ENCODE data around the gene BSN.

BSN gene

GRCh38 chr3:49707113-49707480, 152.8 kb downstream of the BSN start:
- DNase-seq (ENCODE audit: low read depth, low spot score), result no peak
- ChIA-PET POLR2A (no interaction called here), CTCF (interaction anchor here (1.0 to 1.9 kb wide), 5 partner anchors 9 to 132 kb away, joined by 3 to 7 read pairs (median 4); no protein-coding TSS in a partner anchor)
- H3K4me3 ChIP-seq (ENCODE audit: low read depth, low read length), result no peak overlapping the region
- TF ChIP-seq, protein P1, sequence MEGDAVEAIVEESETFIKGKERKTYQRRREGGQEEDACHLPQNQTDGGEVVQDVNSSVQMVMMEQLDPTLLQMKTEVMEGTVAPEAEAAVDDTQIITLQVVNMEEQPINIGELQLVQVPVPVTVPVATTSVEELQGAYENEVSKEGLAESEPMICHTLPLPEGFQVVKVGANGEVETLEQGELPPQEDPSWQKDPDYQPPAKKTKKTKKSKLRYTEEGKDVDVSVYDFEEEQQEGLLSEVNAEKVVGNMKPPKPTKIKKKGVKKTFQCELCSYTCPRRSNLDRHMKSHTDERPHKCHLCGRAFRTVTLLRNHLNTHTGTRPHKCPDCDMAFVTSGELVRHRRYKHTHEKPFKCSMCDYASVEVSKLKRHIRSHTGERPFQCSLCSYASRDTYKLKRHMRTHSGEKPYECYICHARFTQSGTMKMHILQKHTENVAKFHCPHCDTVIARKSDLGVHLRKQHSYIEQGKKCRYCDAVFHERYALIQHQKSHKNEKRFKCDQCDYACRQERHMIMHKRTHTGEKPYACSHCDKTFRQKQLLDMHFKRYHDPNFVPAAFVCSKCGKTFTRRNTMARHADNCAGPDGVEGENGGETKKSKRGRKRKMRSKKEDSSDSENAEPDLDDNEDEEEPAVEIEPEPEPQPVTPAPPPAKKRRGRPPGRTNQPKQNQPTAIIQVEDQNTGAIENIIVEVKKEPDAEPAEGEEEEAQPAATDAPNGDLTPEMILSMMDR (IDR thresholded peaks at IDR 0.05; ENCODE audit: insufficient read depth, low read length, missing control alignments), result no peak

GRCh38 chr3:49709852-49710251, 155.6 kb downstream of the BSN start:
- POLR2A ChIA-PET, result no interaction called here
- no peak for DNase-seq (ENCODE audit: low read depth, low spot score)
- TF ChIP-seq, protein P1 (IDR thresholded peaks at IDR 0.05; ENCODE audit: insufficient read depth, low read length, missing control alignments), result no peak
- H3K4me3 ChIP-seq (ENCODE audit: low read depth, low read length), result no peak overlapping the region
- CTCF ChIA-PET, result interaction anchor here (1.0 kb wide), 1 partner anchor 9 kb away, joined by 4 read pairs; the partner anchor contains the start of gene AMIGO3

GRCh38 chr3:49711489-49711888, 157.2 kb downstream of the BSN start:
- TF ChIP-seq, protein P1 (IDR thresholded peaks at IDR 0.05; ENCODE audit: insufficient read depth, low read length, missing control alignments), result no peak
- ChIA-PET CTCF (interaction anchor here (1.5 to 5.9 kb wide), 3 partner anchors 10 to 172 kb away, joined by 5 to 51 read pairs (median 12); no protein-coding TSS in a partner anchor), POLR2A (no interaction called here)
- no peak for DNase-seq (ENCODE audit: low read depth, low spot score)
- H3K4me3 ChIP-seq (ENCODE audit: low read depth, low read length), result no peak overlapping the region

- TF ChIP-seq, protein P1 (IDR thresholded peaks at IDR 0.05; ENCODE audit: insufficient read depth, low read length, missing control alignments), result no peak
- no peak for DNase-seq (ENCODE audit: low read depth, low spot score)
- POLR2A ChIA-PET, result interaction anchor here (1.2 kb wide), 1 partner anchor 12 kb away, joined by 3 read pairs; the partner anchor contains the start of gene GMPPB
- CTCF ChIA-PET, result interaction anchor here (2.3 to 5.9 kb wide), 2 partner anchors 10 to 127 kb away, joined by 12 to 51 read pairs; no protein-coding TSS in a partner anchor
- no peak overlapping the region for H3K4me3 ChIP-seq (ENCODE audit: low read depth, low read length)
These were observed 157.9 kb downstream of the BSN start for GRCh38 chr3:49712166-49712565.

GRCh38 chr3:49712631-49713317, 158.5 kb downstream of the BSN start:
- ChIA-PET POLR2A (interaction anchor here (1.2 kb wide), 1 partner anchor 11 kb away, joined by 3 read pairs; the partner anchor contains the start of gene GMPPB), CTCF (interaction anchor here (1.0 to 5.9 kb wide), 3 partner anchors 11 to 173 kb away, joined by 4 to 51 read pairs (median 12); no protein-coding TSS in a partner anchor)
- TF ChIP-seq, protein P1 (IDR thresholded peaks at IDR 0.05; ENCODE audit: insufficient read depth, low read length, missing control alignments), result no peak
- no peak overlapping the region for H3K4me3 ChIP-seq (ENCODE audit: low read depth, low read length)
- DNase-seq (ENCODE audit: low read depth, low spot score), result no peak

DNA sequence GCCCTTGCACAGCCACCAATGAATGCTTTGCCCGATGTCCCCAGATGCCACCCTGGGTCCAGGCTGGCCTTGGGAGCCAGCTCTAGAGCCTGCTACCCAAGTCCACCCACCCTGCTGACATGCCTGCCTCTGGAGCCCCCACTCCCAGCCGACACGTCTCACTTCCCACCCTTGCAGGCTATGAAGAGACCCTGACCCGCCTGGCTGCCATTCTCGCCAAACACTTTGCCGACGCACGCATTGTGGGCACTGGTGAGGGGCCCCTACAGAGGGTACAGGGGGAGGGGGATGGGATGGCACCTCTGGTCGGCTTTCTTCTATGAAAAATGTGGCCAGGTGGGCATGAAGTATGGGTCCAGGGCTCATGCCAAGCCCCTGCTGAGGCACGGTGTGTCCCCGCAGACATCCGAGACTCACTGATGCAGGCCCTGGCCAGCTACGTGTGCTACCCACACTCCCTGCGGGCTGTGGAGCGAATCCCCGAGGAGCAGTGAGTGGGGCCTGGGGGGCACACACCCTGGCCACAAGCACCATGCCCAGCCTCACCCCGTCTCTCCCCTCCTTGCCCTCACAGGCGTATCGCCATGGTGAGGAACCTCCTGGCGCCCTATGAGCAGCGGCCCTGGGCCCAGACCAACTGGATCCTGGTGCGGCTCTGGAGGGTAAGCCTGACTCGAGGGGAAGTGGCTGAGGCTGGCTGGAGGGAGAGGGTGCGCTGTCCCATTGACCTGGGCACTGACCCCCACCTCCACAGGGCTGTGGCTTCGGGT, 159.2 kb downstream of the BSN start:
- no peak for DNase-seq (ENCODE audit: low read depth, low spot score)
- TF ChIP-seq, protein P1 (IDR thresholded peaks at IDR 0.05; ENCODE audit: insufficient read depth, low read length, missing control alignments), result no peak
- no peak overlapping the region for H3K4me3 ChIP-seq (ENCODE audit: low read depth, low read length)
- ChIA-PET CTCF (interaction anchor here (1.0 to 5.9 kb wide), 3 partner anchors 12 to 174 kb away, joined by 4 to 51 read pairs (median 12); no protein-coding TSS in a partner anchor), POLR2A (interaction anchor here (1.2 kb wide), 1 partner anchor 10 kb away, joined by 3 read pairs; the partner anchor contains the start of gene GMPPB)

All from AG04449 (cell line).